GM18858 (cell line): Measurements from ENCODE around the gene LUC7L3.
"Not testable (repeated sequence)": the region's sequence is repeated elsewhere in the genome, so short reads cannot be mapped to it uniquely, and the experiment has no call there.

Source experiments
- ATAC-seq: cut with Tn5 transposase; IDR thresholded peaks from one replicate; pipeline ENCODE4 v1.9.1; 2021; ENCODE audit not compliant: unreplicated experiment

The LUC7L3 gene, protein sequence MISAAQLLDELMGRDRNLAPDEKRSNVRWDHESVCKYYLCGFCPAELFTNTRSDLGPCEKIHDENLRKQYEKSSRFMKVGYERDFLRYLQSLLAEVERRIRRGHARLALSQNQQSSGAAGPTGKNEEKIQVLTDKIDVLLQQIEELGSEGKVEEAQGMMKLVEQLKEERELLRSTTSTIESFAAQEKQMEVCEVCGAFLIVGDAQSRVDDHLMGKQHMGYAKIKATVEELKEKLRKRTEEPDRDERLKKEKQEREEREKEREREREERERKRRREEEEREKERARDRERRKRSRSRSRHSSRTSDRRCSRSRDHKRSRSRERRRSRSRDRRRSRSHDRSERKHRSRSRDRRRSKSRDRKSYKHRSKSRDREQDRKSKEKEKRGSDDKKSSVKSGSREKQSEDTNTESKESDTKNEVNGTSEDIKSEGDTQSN

GRCh38 chr17:50719144-50719923 is at the start of gene LUC7L3:
Gene LUC7L3 (plus strand): TSS chr17:50719603. CDS start chr17:50719733, 130 bp downstream.
- peak; percentile 70 for ATAC-seq

- no peak for ATAC-seq
Measured at GRCh38 chr17:50672071-50672470, 47.3 kb upstream of the LUC7L3 start.

DNA sequence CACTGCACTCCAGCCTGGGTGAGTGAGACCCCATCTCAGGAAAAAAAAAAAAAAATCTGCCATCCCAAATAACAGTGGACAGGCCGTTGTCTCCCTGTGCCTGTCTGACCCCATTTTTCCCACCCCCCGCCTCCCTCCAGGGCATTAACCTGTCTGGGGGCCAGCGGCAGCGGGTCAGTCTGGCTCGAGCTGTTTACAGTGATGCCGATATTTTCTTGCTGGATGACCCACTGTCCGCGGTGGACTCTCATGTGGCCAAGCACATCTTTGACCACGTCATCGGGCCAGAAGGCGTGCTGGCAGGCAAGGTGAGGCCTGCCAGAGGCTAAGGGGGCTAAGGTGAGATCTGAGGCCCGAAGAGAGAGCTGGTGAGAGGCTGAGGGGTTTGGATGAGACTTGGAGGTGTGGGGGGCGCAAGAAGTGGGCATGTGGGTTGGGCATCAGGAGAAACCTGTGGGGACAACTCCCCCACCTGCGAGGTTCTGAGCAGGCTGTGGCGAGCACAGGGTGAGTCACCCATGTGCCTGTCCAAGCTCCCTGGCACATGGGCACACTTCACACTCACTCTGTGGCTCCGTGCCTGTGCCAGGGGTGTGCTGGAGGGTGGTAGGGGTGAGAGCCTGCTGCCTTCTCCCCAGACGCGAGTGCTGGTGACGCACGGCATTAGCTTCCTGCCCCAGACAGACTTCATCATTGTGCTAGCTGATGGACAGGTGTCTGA is 46.4 kb upstream of the LUC7L3 start:
- ATAC-seq = no peak

GRCh38 chr17:50675190-50675589 is 44.2 kb upstream of the LUC7L3 start:
- no peak for ATAC-seq

GRCh38 chr17:50675627-50676026 is 43.8 kb upstream of the LUC7L3 start:
- no peak for ATAC-seq

DNA sequence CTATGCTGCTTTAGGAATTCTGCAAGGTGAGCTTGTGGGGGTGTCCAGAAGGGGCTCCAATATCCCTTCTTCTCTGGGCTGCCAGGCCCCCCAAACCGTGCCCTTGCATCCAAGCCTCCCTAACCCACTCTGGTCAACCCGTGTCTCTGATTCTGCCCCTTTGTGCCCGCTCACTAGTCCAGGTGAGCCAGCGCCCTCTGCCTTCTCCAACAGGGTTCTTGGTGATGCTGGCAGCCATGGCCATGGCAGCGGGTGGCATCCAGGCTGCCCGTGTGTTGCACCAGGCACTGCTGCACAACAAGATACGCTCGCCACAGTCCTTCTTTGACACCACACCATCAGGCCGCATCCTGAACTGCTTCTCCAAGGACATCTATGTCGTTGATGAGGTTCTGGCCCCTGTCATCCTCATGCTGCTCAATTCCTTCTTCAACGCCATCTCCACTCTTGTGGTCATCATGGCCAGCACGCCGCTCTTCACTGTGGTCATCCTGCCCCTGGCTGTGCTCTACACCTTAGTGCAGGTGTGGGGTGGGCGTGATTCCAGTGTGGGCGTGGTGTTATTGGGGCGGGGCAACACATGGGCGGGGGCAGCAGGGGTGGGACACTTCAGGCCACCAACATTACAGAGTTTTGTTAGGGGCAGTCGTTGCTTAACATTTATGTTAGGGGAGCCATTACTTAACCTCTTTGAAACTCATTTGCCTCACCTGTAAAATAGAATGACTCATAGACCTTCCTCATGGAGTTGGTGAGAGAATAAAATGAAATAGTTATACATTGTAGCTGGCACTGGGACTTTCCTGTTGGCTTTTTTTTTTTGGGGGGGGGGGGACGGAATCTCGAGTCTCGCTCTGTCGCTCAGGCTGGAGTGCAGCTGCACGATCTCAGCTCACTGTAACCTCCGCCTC is 43.1 kb upstream of the LUC7L3 start:
- ATAC-seq = no peak

- no peak for ATAC-seq
Measured at GRCh38 chr17:50677851-50678375, 41.5 kb upstream of the LUC7L3 start.

DNA sequence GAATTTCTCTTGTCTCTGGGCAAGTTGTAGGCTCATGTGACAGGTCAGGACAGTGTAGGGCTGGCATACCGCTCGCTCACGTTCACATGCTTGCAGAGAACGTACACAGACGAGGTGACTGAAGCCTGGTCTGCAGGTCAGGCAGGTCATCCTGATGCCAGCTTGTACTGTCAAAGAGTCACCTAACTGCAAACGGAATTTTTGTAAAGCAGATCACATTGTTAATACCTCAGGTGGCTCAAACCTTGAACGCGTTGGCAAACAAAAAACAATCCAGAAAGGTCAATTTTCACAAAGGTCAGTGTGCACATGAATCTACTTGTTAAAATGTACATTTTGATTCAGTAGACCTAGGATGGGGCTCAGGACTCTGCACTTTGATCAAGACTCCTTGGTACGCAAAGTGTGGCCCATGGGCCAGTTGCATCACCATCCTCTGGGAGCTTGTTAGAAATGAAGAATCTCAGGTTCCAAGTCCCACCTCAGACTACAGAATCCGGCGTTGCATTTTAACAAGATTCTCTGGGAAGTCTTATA is 40.3 kb upstream of the LUC7L3 start:
- ATAC-seq = no peak

GRCh38 chr17:50680126-50680525 is 39.3 kb upstream of the LUC7L3 start:
- no peak for ATAC-seq

DNA sequence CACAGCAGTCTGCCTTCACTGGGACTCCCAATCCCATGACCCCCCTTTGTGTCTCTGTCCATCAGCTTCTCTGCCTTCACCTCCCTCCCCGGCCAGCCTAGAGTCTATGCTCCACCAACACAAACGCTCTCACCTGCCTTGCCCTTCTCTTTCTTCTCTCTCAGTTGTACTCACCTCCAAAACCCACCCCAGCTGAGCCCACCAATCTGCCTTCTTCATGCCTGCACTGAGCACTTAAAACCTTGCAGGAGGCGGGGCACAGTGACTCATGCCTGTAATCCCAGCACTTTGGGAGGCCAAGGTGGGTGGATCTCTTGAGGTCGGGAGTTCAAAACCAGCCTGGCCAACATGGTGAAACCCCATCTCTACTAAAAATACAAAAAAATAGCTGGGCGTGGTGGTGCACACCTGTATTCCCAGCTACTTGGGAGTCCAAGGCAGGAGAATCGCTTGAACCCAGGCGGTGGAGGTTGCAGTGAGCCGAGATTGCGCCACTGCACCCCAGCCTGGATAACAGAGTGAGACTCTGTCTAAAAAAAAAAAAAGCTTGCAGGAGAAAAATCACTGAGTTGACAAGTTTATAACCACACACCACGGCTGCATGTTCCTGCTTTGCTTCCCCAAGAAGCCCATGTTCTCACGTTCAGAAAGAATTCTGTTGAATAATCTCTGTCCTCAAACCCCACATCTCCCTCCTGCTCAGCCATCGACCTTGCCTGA is 38.7 kb upstream of the LUC7L3 start:
- ATAC-seq = not testable (repeated sequence)

- ATAC-seq = no peak
Measured at GRCh38 chr17:50681263-50682200, 37.9 kb upstream of the LUC7L3 start.

GRCh38 chr17:50682441-50682840 is 37.0 kb upstream of the LUC7L3 start:
- no peak for ATAC-seq

- ATAC-seq = no peak
Measured at GRCh38 chr17:50682938-50683337, 36.5 kb upstream of the LUC7L3 start.

- no peak for ATAC-seq
Measured at GRCh38 chr17:50683434-50684287, 35.7 kb upstream of the LUC7L3 start.

DNA sequence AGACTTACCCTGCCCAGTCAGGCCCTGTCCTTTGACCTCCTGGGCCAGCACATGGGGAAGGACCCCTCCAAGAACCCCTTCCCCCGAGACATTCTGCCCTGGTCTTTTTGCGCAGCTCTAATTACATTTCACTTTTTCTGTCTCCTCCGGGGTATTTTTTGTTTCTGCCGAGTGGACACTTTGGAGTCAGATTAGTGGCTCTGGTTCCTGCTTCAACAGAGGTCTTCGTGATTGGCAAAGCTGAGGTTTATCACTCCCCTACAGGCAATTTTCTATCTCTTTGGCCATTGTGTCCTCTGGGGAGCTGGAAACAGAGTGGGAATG is 35.2 kb upstream of the LUC7L3 start:
- no peak for ATAC-seq

GRCh38 chr17:50684612-50685333 is 34.6 kb upstream of the LUC7L3 start:
- no peak for ATAC-seq

DNA sequence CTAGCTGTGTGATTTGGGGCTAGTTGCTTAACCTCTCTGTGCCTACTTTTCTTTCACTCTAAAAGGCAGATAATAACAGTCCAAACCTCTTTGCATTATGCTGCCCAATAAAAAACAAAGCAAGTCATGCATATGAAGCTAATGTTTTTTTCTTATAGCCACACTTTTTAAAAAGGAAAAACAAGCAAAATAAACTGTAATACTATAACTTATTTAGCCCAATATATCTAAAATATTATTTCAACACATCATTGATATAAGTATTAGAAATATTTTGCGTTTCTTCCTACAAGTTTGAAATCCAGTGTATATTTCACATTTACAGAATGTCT is 34.1 kb upstream of the LUC7L3 start:
- ATAC-seq = no peak
